Astrocyte of the spinal cord (primary cell): Measurements from ENCODE around the gene OSGIN1.

ENCODE experiments used
- DNase-seq: peaks from one replicate; pipeline ENCODE4 v3.0.0; 2011; ENCODE audit warnings: low read depth, low spot score
- H3K4me3 ChIP-seq: 2 replicates; pipeline ENCODE4 v1.5.1; 2011; ENCODE audit warnings: low read depth, mild to moderate bottlenecking, low read length, moderate library complexity
- CTCF ChIP-seq: IDR thresholded peaks from 2 replicates; pipeline ENCODE4 v1.5.1; 2012; ENCODE audit warnings: low read depth, mild to moderate bottlenecking, low read length, inconsistent platforms
- in situ Hi-C: cut with HindIII; loops from 2 replicates; pipeline ENCODE4 v1.10.0; 2017; ENCODE audit warnings: low sequenced_read_pairs

OSGIN1 gene

GRCh38 chr16:83964684-83965443 lies 11.8 kb downstream of the OSGIN1 start:
- no peak for TF ChIP-seq CTCF
- in situ Hi-C loops, result no loop called here
- DNase-seq, result no peak
- no peak overlapping the region for H3K4me3 ChIP-seq

GRCh38 chr16:83965444-83966152 lies 12.6 kb downstream of the OSGIN1 start:
- DNase-seq, result no peak
- no peak overlapping the region for H3K4me3 ChIP-seq
- in situ Hi-C loops, result no loop called here
- TF ChIP-seq CTCF, result no peak

DNA sequence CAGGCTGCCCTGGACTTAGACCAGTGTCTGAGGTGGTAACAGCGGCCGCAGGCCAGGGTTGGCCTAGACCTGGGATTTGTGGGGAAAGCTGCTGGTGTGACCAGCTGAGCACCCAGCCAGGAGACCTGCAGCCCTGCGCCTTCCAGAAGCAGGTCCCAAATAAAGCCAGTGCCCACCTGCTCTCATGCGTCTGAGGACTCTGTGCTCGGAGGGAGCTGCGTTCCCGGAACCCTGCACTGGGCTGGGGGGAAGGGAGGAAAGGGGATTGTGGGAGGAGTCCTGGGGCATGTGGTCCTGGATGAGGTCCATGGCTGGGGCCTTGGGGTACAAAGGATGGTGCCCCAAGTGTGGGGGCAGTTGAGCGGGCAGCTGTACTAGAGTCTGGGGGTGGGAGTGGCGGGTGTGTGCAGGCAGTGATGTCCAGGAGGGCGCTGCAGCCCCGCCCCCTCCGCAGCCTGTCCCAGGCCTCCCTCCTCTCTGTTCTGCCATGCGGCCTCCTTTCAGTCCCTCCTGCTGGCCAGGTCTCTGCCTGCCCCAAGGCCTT lies 13.2 kb downstream of the OSGIN1 start:
- in situ Hi-C loops, result no loop called here
- H3K4me3 ChIP-seq, result no peak overlapping the region
- no peak for DNase-seq
- no peak for TF ChIP-seq CTCF

DNA sequence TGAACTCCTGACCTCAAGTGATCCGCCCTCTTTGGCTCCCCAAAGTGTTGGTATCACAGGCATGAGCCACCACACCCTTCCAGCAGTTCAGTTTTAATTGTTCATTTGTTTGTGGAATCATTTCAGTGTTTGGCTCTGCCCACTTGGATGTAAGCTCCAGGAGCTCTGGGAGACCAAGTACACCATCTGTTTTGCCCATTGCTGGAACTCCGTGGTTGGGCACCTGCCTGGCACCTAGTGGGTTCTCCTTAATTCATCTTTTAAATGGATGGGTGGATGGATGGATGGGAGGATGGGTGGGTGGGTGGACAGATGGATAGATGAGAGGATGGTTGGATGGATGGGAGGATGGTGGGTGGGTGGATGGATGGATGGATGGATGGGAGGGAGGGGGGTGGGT lies 14.1 kb downstream of the OSGIN1 start:
- DNase-seq, result no peak
- no peak overlapping the region for H3K4me3 ChIP-seq
- no peak for TF ChIP-seq CTCF
- in situ Hi-C loops, result no loop called here

GRCh38 chr16:83967838-83968305 lies 14.8 kb downstream of the OSGIN1 start, which contains the start of gene NECAB2:
Gene NECAB2, plus strand, starts transcription at chr16:83968244. Its CDS starts 405 bp downstream, at chr16:83968649.
- DNase-seq, result no peak
- H3K4me3 ChIP-seq, result peak within 1 kb of the TSS; percentile 21
- in situ Hi-C loops, result no loop called here
- peak; percentile 55 for TF ChIP-seq CTCF

GRCh38 chr16:83968306-83968851 lies 15.3 kb downstream of the OSGIN1 start:
- in situ Hi-C loops, result no loop called here
- TF ChIP-seq CTCF, result no peak
- peak overlapping the region; percentile 21 for H3K4me3 ChIP-seq
- DNase-seq, result no peak
